GM21515 (cell line): ENCODE measurements around the gene CCDC102A.
A peak's percentile ranks its signal among the peaks of the same experiment; 100 is the strongest.
"Not testable (repeated sequence)": the region's sequence is repeated elsewhere in the genome, so short reads cannot be mapped to it uniquely, and the experiment has no call there.

Source experiments
- ATAC-seq: cut with Tn5 transposase; IDR thresholded peaks from one replicate; pipeline ENCODE4 v1.9.1; 2021; ENCODE audit not compliant: unreplicated experiment

The CCDC102A gene

GRCh38 chr16:57565461-57565860, 29.1 kb upstream of the CCDC102A start:
- no peak for ATAC-seq

GRCh38 chr16:57564571-57565270, 28.4 kb upstream of the CCDC102A start:
- no peak for ATAC-seq

- no peak for ATAC-seq
Observed at GRCh38 chr16:57563761-57564160, 27.4 kb upstream of the CCDC102A start.

GRCh38 chr16:57563487-57563750, 27.0 kb upstream of the CCDC102A start:
- no peak for ATAC-seq

GRCh38 chr16:57562669-57563486, 26.5 kb upstream of the CCDC102A start:
- no peak for ATAC-seq

- no peak for ATAC-seq
Observed at GRCh38 chr16:57562066-57562465, 25.7 kb upstream of the CCDC102A start.

GRCh38 chr16:57559072-57559790, 22.9 kb upstream of the CCDC102A start:
- no peak for ATAC-seq

- no peak for ATAC-seq
Observed at GRCh38 chr16:57556941-57557541, 20.7 kb upstream of the CCDC102A start.

GRCh38 chr16:57555831-57556230, 19.5 kb upstream of the CCDC102A start:
- ATAC-seq: no peak

- ATAC-seq: no peak
Observed at GRCh38 chr16:57551057-57551456, 14.7 kb upstream of the CCDC102A start.

GRCh38 chr16:57549730-57550129, 13.4 kb upstream of the CCDC102A start:
- no peak for ATAC-seq

GRCh38 chr16:57548408-57548807, 12.0 kb upstream of the CCDC102A start:
- no peak for ATAC-seq

- not testable (repeated sequence) for ATAC-seq
Observed at GRCh38 chr16:57547524-57547923, 11.2 kb upstream of the CCDC102A start.

- peak; percentile 73 for ATAC-seq
Observed at GRCh38 chr16:57544124-57544653, 7.8 kb upstream of the CCDC102A start.

- no peak for ATAC-seq
Observed at GRCh38 chr16:57541754-57542435, 5.5 kb upstream of the CCDC102A start.

- no peak for ATAC-seq
Observed at GRCh38 chr16:57540906-57541753, 4.8 kb upstream of the CCDC102A start.

- ATAC-seq: no peak
Observed at GRCh38 chr16:57540387-57540786, 4.0 kb upstream of the CCDC102A start.

GRCh38 chr16:57539072-57539796, 2.9 kb upstream of the CCDC102A start:
- ATAC-seq: peak; percentile 39

- ATAC-seq: no peak
Observed at GRCh38 chr16:57538235-57538721, 1.9 kb upstream of the CCDC102A start.
